CD8-positive, alpha-beta memory T cell (primary cell): Measurements from ENCODE around the gene TNFSF12. TPM values are rescaled to one million over a fixed set of nuclear protein-coding genes. Genes with fewer than 3 reads are reported as not detected.
"Not testable (repeated sequence)": the region's sequence is repeated elsewhere in the genome, so short reads cannot be mapped to it uniquely, and the experiment has no call there.

Source experiments
- CTCF ChIA-PET: fragments of 350-600 bp; sonication (Branson Sonifier 250); formaldehyde crosslinking; loops from one replicate; lab custom pipeline; 2021; ENCODE audit warnings: antibody characterized with exemption; lab: Charles Lee
- POLR2A ChIA-PET: fragments of 350-600 bp; sonication (Branson Sonifier 250); formaldehyde crosslinking; loops from one replicate; lab custom pipeline; 2021; ENCODE audit warnings: antibody characterized with exemption; lab: Charles Lee
- DNase-seq, 5 donors: peaks; one replicate each; pipeline versions ENCODE4 v3.0.0 to v3.0.0-alpha.2; 2020 to 2022; ENCODE audit warnings: mixed read lengths in 1 of 5
- H3K27ac ChIP-seq: one replicate; pipeline ENCODE4 v1.7.0; 2013; ENCODE audit warnings: low read depth, mild to moderate bottlenecking, low read length, moderate library complexity
- H3K27me3 ChIP-seq: 2 replicates; pipeline ENCODE4 v1.7.0; 2013; ENCODE audit warnings: low read length, mild to moderate bottlenecking; ENCODE audit not compliant: insufficient read depth, poor library complexity, severe bottlenecking
- H3K36me3 ChIP-seq: 2 replicates; pipeline ENCODE4 v1.7.0; 2013; ENCODE audit warnings: mild to moderate bottlenecking, low read length, moderate library complexity; ENCODE audit not compliant: insufficient read depth
- H3K4me1 ChIP-seq: 2 replicates; pipeline ENCODE4 v1.7.0; 2013; ENCODE audit warnings: mild to moderate bottlenecking, low read length, moderate library complexity; ENCODE audit not compliant: insufficient read depth
- H3K4me3 ChIP-seq: 2 replicates; pipeline ENCODE4 v1.7.0; 2013; ENCODE audit warnings: mild to moderate bottlenecking, low read length
- H3K9me3 ChIP-seq: 2 replicates; pipeline ENCODE4 v1.7.0; 2013; ENCODE audit warnings: mild to moderate bottlenecking, low read length
- H3K27ac Mint-ChIP-seq, 8 donors: one replicate each; pipeline ENCODE4 v1.8.0; 2020 to 2021; ENCODE audit warnings: mixed read lengths in 8 of 8, mild to moderate bottlenecking in 6 of 8, inconsistent platforms in 3 of 8, moderate library complexity in 3 of 8
- H3K27me3 Mint-ChIP-seq, 2 donors: one replicate each; pipeline ENCODE4 v1.8.0; 2020 to 2021; ENCODE audit warnings: mixed read lengths in 2 of 2, mild to moderate bottlenecking in 1 of 2, moderate library complexity in 1 of 2
- H3K36me3 Mint-ChIP-seq, 3 donors: one replicate each; pipeline ENCODE4 v1.8.0; 2020 to 2021; ENCODE audit warnings: mixed read lengths in 3 of 3, inconsistent platforms in 1 of 3, mild to moderate bottlenecking in 1 of 3
- H3K4me1 Mint-ChIP-seq, 3 donors: one replicate each; pipeline ENCODE4 v1.8.0; 2020 to 2021; ENCODE audit warnings: mixed read lengths in 3 of 3, inconsistent platforms in 1 of 3, mild to moderate bottlenecking in 1 of 3
- H3K4me3 Mint-ChIP-seq, 7 donors: one replicate each; pipeline ENCODE4 v1.8.0; 2020 to 2021; ENCODE audit warnings: mixed read lengths in 7 of 7, mild to moderate bottlenecking in 6 of 7, moderate library complexity in 4 of 7, inconsistent platforms in 2 of 7
- H3K9me3 Mint-ChIP-seq, 5 donors: one replicate each; pipeline ENCODE4 v1.8.0; 2020 to 2022; ENCODE audit warnings: mixed read lengths in 5 of 5, mild to moderate bottlenecking in 3 of 5, moderate library complexity in 2 of 5, inconsistent platforms in 1 of 5
- polyA plus RNA-seq: library from polyadenylated mRNA; unstranded; fragments of 300-500 nt; fragmentation: Illumina TruSeq; gene quantifications from one replicate; pipeline ENCODE4 v1.2.3, GENCODE V29; 2021
- total RNA-seq, 2 experiments: library from RNA; stranded (reverse); gene quantifications; one replicate each; pipeline ENCODE4 v1.2.3, GENCODE V29; 2021

Gene TNFSF12
- total and polyA plus RNA-seq, 3 experiments from 2014 or later, result 18.6 to 60.8 (median 22.5) TPM

DNA sequence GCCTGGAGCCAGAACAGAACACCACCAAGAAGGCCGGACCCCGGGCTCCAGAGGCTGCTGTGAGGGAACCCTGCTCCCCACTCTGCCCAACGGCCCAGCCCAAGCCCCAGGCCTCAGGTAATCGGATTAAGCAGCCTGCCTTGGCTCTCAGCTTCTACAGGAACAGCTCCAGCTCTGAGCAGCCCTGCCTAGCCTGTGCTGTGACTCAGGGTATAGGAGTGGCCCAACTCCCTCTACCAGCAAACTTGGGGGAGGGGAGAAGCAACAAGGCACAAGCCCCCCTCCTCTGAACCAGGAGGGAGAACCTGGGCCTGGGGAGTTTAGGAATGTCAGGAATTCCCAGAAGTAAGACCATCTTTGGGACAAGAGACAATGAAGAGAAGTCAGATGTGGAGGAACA is 41.9 kb downstream of the TNFSF12 start:
- peaks cover under 1 to 4% (median 1%) of the 10 kb centered on the region in 3 donors for H3K4me1 Mint-ChIP-seq
- H3K9me3 Mint-ChIP-seq, result no peaks in the 10 kb centered on the region
- H3K4me1 ChIP-seq, result no peaks in the 10 kb centered on the region
- H3K9me3 ChIP-seq, result no peaks in the 10 kb centered on the region
- peaks cover 44% of the 10 kb centered on the region for H3K36me3 ChIP-seq
- ChIA-PET POLR2A (no interaction called here), CTCF (interaction anchor here (0.8 to 2.9 kb wide), 6 partner anchors 30 to 155 kb away, joined by 3 to 18 read pairs (median 10); partner anchors contain the start of genes TMEM102, TP53 and WRAP53)
- no peaks in the 10 kb centered on the region for H3K27me3 Mint-ChIP-seq
- H3K36me3 Mint-ChIP-seq, result peaks cover 14 to 66% (median 18%) of the 10 kb centered on the region in 3 donors
- peak overlapping the region in 4 of 8 donors; percentile 29 to 88 (median 42) for H3K27ac Mint-ChIP-seq
- no peak overlapping the region for H3K4me3 ChIP-seq
- no peak overlapping the region for H3K27ac ChIP-seq
- no peak overlapping the region for H3K4me3 Mint-ChIP-seq
- H3K27me3 ChIP-seq, result no peaks in the 10 kb centered on the region
- DNase-seq, result no peak

DNA sequence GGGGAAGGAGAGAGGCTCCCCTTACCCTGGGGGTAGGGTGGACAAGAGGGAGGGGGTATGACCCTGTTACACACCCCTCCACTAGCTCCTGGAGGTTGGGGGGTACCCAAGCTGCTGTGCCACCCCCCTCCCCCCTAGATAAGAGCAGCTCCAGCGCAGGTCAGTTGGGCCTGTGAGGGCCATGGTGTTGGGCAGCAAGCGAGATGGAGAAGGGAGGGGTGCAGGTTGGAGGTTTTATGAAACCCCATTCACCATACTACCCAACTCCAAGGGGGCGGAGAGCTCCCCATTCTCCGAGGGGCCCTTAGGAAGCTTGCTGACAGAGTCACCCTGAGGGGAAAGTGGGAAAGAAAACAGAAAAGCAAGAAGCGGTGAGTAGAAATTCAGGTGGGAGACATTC is 42.7 kb downstream of the TNFSF12 start:
- no peak overlapping the region for H3K27ac ChIP-seq
- no peak overlapping the region for H3K27ac Mint-ChIP-seq
- peaks cover 14 to 75% (median 18%) of the 10 kb centered on the region in 3 donors for H3K36me3 Mint-ChIP-seq
- CTCF ChIA-PET, result no interaction called here
- no peaks in the 10 kb centered on the region for H3K9me3 ChIP-seq
- H3K4me3 ChIP-seq, result no peak overlapping the region
- H3K27me3 ChIP-seq, result no peaks in the 10 kb centered on the region
- no peak for DNase-seq
- H3K27me3 Mint-ChIP-seq, result no peaks in the 10 kb centered on the region
- no peaks in the 10 kb centered on the region for H3K9me3 Mint-ChIP-seq
- peaks cover 46% of the 10 kb centered on the region for H3K36me3 ChIP-seq
- H3K4me1 ChIP-seq, result no peaks in the 10 kb centered on the region
- no peak overlapping the region for H3K4me3 Mint-ChIP-seq
- peaks cover 0 to 3% (median 0%) of the 10 kb centered on the region in 3 donors for H3K4me1 Mint-ChIP-seq
- POLR2A ChIA-PET, result no interaction called here

DNA sequence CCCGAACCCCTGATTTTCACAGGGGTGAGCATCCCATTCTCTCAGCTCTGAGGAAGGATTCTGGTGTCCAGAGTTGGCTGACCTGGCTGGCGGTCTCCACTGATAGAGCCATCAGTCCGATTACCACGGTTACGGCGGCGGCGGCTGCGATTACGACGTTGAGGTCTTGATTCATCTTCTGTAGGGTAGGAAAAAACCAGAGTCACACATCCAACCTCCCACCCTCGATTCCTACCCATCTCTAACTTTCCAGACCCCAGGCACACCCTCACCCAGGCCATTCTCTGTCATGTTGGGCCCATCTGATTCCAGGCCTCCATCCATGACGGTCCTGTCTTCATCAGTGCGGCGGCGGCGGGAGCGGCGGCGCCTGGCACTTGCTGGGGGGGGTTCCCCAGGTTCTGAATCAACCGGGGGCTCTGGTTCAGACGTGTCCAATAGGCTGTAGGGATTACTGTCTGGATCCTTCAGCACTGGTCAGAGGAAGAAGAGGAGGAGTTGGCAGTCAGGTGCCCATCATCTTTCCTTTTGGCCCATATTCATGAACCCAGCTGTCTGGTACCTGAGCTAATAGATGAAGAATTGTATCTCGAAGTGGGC is 43.7 kb downstream of the TNFSF12 start:
- POLR2A ChIA-PET, result no interaction called here
- H3K4me1 ChIP-seq, result no peaks in the 10 kb centered on the region
- H3K27ac Mint-ChIP-seq, result no peak overlapping the region
- H3K9me3 Mint-ChIP-seq, result no peaks in the 10 kb centered on the region
- no peak overlapping the region for H3K4me3 Mint-ChIP-seq
- peaks cover 0 to 3% (median 0%) of the 10 kb centered on the region in 3 donors for H3K4me1 Mint-ChIP-seq
- CTCF ChIA-PET, result no interaction called here
- H3K9me3 ChIP-seq, result no peaks in the 10 kb centered on the region
- H3K27ac ChIP-seq, result no peak overlapping the region
- H3K27me3 Mint-ChIP-seq, result no peaks in the 10 kb centered on the region
- H3K36me3 ChIP-seq, result peaks cover 46% of the 10 kb centered on the region
- no peak for DNase-seq
- H3K4me3 ChIP-seq, result no peak overlapping the region
- peaks cover 14 to 75% (median 20%) of the 10 kb centered on the region in 3 donors for H3K36me3 Mint-ChIP-seq
- H3K27me3 ChIP-seq, result no peaks in the 10 kb centered on the region

DNA sequence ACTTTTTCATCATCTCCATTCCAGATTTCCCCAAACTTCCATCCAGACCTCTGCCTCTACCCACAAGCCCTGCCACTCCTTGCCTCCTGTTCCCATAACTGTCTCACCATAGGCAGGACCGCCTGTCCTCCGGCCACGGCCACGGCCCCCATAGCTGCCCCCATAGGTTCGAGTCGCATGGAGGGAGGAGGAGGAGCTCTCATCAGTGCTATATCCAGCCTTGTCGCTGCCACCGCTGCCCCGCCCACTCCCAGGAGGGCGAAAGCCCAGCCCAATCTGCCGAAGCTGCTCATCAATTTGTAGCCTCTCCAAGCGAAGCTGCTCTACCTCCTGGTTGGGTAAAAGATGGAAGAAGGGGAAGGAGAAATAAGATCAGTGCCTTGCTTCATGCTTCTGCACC is 44.4 kb downstream of the TNFSF12 start:
- DNase-seq, result no peak
- no peaks in the 10 kb centered on the region for H3K9me3 ChIP-seq
- POLR2A ChIA-PET, result no interaction called here
- H3K27me3 ChIP-seq, result no peaks in the 10 kb centered on the region
- no peak overlapping the region for H3K27ac ChIP-seq
- peaks cover 0 to 3% (median 0%) of the 10 kb centered on the region in 3 donors for H3K4me1 Mint-ChIP-seq
- H3K4me1 ChIP-seq, result no peaks in the 10 kb centered on the region
- peaks cover 14 to 71% (median 20%) of the 10 kb centered on the region in 3 donors for H3K36me3 Mint-ChIP-seq
- no peak overlapping the region for H3K4me3 ChIP-seq
- no peaks in the 10 kb centered on the region for H3K27me3 Mint-ChIP-seq
- H3K4me3 Mint-ChIP-seq, result no peak overlapping the region
- no peaks in the 10 kb centered on the region for H3K9me3 Mint-ChIP-seq
- peaks cover 43% of the 10 kb centered on the region for H3K36me3 ChIP-seq
- CTCF ChIA-PET, result interaction anchor here (2.6 kb wide), 1 partner anchor 9 kb away, joined by 12 read pairs; the partner anchor contains the start of gene MPDU1
- peak overlapping the region in 1 of 8 donors; percentile 6 for H3K27ac Mint-ChIP-seq

GRCh38 chr17:7597561-7597960 is 48.7 kb downstream of the TNFSF12 start:
- H3K27me3 Mint-ChIP-seq, H3K9me3 Mint-ChIP-seq, H3K4me1 ChIP-seq, POLR2A ChIA-PET, H3K9me3 ChIP-seq, H3K27me3 ChIP-seq, H3K27ac ChIP-seq, CTCF ChIA-PET, H3K4me3 Mint-ChIP-seq, H3K27ac Mint-ChIP-seq, H3K4me1 Mint-ChIP-seq, H3K4me3 ChIP-seq, DNase-seq: not testable (repeated sequence)
- peaks cover 18 to 86% (median 23%) of the 10 kb centered on the region in 3 donors for H3K36me3 Mint-ChIP-seq
- peaks cover 52% of the 10 kb centered on the region for H3K36me3 ChIP-seq

DNA sequence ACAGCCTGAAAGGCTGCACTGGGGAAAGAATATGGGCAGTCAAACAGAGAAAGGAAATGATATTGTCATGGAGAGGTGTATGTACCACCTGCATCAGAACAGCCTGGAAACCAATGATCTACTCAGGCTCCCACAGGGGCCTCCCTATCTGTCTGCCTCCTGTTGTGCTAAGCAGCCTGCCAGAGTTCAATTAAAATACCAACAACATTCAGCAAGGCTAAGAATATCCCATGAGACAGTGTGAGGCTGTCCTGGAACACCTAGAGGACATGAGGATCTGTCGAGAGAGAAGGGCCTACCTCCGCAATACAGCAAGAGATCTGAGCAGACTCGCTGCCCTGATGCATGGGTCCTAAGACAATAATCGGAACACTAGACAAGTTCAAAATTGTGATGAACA is 57.4 kb downstream of the TNFSF12 start:
- ChIA-PET POLR2A (no interaction called here), CTCF (interaction anchor here (1.3 kb wide), 1 partner anchor 9 kb away, joined by 5 read pairs; the partner anchor contains the start of gene FXR2)
- H3K36me3 ChIP-seq, result peaks cover 20% of the 10 kb centered on the region

More for the DNA sequence above, 57.4 kb downstream of the TNFSF12 start:
- Mint-ChIP-seq H3K27ac (peak overlapping the region in 2 of 8 donors; percentile 19 to 63), H3K36me3 (peaks cover 5 to 54% (median 13%) of the 10 kb centered on the region in 3 donors), H3K27me3 (no peaks in the 10 kb centered on the region), H3K4me3 (no peak overlapping the region), H3K4me1 (peaks cover 21 to 27% (median 25%) of the 10 kb centered on the region in 3 donors), H3K9me3 (no peaks in the 10 kb centered on the region)
- Histone ChIP-seq H3K4me1 (no peaks in the 10 kb centered on the region), H3K27me3 (no peaks in the 10 kb centered on the region), H3K4me3 (no peak overlapping the region), H3K9me3 (no peaks in the 10 kb centered on the region), H3K27ac (no peak overlapping the region)
- no peak for DNase-seq

Other genes starting within 250 kb of the TNFSF12 start
Only the 30 nearest of the 32 such genes appear.
- 10 to 100 TPM; 60.1 to 60.7 TPM for gene NEURL4, start 219.7 kb upstream of the TNFSF12 start, total RNA-seq
- gene NEURL4, start 219.7 kb upstream of the TNFSF12 start, polyA plus RNA-seq, result 2.7 TPM
- gene ACAP1, start 212.5 kb upstream of the TNFSF12 start, total RNA-seq, result 100 to 1,000 TPM; 216 to 225 TPM
- gene ACAP1, start 212.5 kb upstream of the TNFSF12 start, polyA plus RNA-seq, result 274 TPM
- gene KCTD11, start 196.9 kb upstream of the TNFSF12 start, total RNA-seq, result 1 to 10 TPM; 4.6 to 5.1 TPM
- 1.9 TPM for gene KCTD11, start 196.9 kb upstream of the TNFSF12 start, polyA plus RNA-seq
- gene TMEM95, start 193.9 kb upstream of the TNFSF12 start, total RNA-seq, result not detected
- not detected for gene TMEM95, start 193.9 kb upstream of the TNFSF12 start, polyA plus RNA-seq
- gene TNK1, start 168.0 kb upstream of the TNFSF12 start, total RNA-seq, result 1 to 10 TPM; 4.4 to 5.8 TPM
- 3.1 TPM for gene TNK1, start 168.0 kb upstream of the TNFSF12 start, polyA plus RNA-seq
- 10 to 100 TPM; 79.1 to 81.6 TPM for gene PLSCR3, start 154.5 kb upstream of the TNFSF12 start, total RNA-seq
- gene PLSCR3, start 154.5 kb upstream of the TNFSF12 start, polyA plus RNA-seq, result 152 TPM
- 10 to 100 TPM; 45.4 to 51.4 TPM for gene TMEM256, start 145.0 kb upstream of the TNFSF12 start, total RNA-seq
- gene TMEM256, start 145.0 kb upstream of the TNFSF12 start, polyA plus RNA-seq, result 62.4 TPM
- 1 to 10 TPM; 5.6 to 6.6 TPM for gene NLGN2, start 141.2 kb upstream of the TNFSF12 start, total RNA-seq
- gene NLGN2, start 141.2 kb upstream of the TNFSF12 start, polyA plus RNA-seq, result 0.06 TPM
- not detected for gene SPEM1, start 128.7 kb upstream of the TNFSF12 start, total RNA-seq
- not detected for gene SPEM1, start 128.7 kb upstream of the TNFSF12 start, polyA plus RNA-seq
- not detected for gene SPEM2, start 123.4 kb upstream of the TNFSF12 start, total RNA-seq
- gene SPEM2, start 123.4 kb upstream of the TNFSF12 start, polyA plus RNA-seq, result not detected
- gene SPEM3, start 120.2 kb upstream of the TNFSF12 start, total RNA-seq, result not detected
- gene SPEM3, start 120.2 kb upstream of the TNFSF12 start, polyA plus RNA-seq, result not detected
- gene TMEM102, start 113.6 kb upstream of the TNFSF12 start, total RNA-seq, result 10 to 100 TPM; 11.1 to 11.9 TPM
- gene TMEM102, start 113.6 kb upstream of the TNFSF12 start, polyA plus RNA-seq, result 23.3 TPM
- 1 to 10 TPM in 1 of 2 experiments, under 1 TPM in 1; 0.85 to 1.1 TPM for gene FGF11, start 109.5 kb upstream of the TNFSF12 start, total RNA-seq
- 0.12 TPM for gene FGF11, start 109.5 kb upstream of the TNFSF12 start, polyA plus RNA-seq
- 1 to 10 TPM; 6.0 to 6.3 TPM for gene CHRNB1, start 104.0 kb upstream of the TNFSF12 start, total RNA-seq
- 24.7 TPM for gene CHRNB1, start 104.0 kb upstream of the TNFSF12 start, polyA plus RNA-seq
- 10 to 100 TPM; 22.8 to 23.1 TPM for gene ZBTB4, start 69.4 kb upstream of the TNFSF12 start, total RNA-seq
- 24.1 TPM for gene ZBTB4, start 69.4 kb upstream of the TNFSF12 start, polyA plus RNA-seq
- gene SLC35G6, start 67.6 kb upstream of the TNFSF12 start, total RNA-seq, result not detected
- 0.12 TPM for gene SLC35G6, start 67.6 kb upstream of the TNFSF12 start, polyA plus RNA-seq
- 100 to 1,000 TPM; 190 to 192 TPM for gene POLR2A, start 64.7 kb upstream of the TNFSF12 start, total RNA-seq
- gene POLR2A, start 64.7 kb upstream of the TNFSF12 start, polyA plus RNA-seq, result 69.6 TPM
- 1 to 10 TPM in 1 of 2 experiments, under 1 TPM in 1; 0.80 to 1.6 TPM for gene TNFSF13, start 9.7 kb downstream of the TNFSF12 start, total RNA-seq
- not detected for gene TNFSF13, start 9.7 kb downstream of the TNFSF12 start, polyA plus RNA-seq
- gene SENP3, start 12.9 kb downstream of the TNFSF12 start, total RNA-seq, result 100 to 1,000 TPM; 111 to 121 TPM
- gene SENP3, start 12.9 kb downstream of the TNFSF12 start, polyA plus RNA-seq, result 12.0 TPM
- 10 to 100 TPM; 11.1 to 12.7 TPM for gene CD68, start 30.6 kb downstream of the TNFSF12 start, total RNA-seq
- 1.2 TPM for gene CD68, start 30.6 kb downstream of the TNFSF12 start, polyA plus RNA-seq
- 100 to 1,000 TPM; 115 to 124 TPM for gene MPDU1, start 34.8 kb downstream of the TNFSF12 start, total RNA-seq
- gene MPDU1, start 34.8 kb downstream of the TNFSF12 start, polyA plus RNA-seq, result 40.5 TPM
- under 1 TPM; 0.29 to 0.31 TPM for gene SOX15, start 41.0 kb downstream of the TNFSF12 start, total RNA-seq
- gene SOX15, start 41.0 kb downstream of the TNFSF12 start, polyA plus RNA-seq, result not detected
- 10 to 100 TPM; 45.7 to 45.9 TPM for gene FXR2, start 65.8 kb downstream of the TNFSF12 start, total RNA-seq
- 20.4 TPM for gene FXR2, start 65.8 kb downstream of the TNFSF12 start, polyA plus RNA-seq
- gene SAT2, start 78.8 kb downstream of the TNFSF12 start, total RNA-seq, result 10 to 100 TPM; 18.4 to 21.6 TPM
- 37.0 TPM for gene SAT2, start 78.8 kb downstream of the TNFSF12 start, polyA plus RNA-seq
- not detected for gene SHBG, start 81.1 kb downstream of the TNFSF12 start, total RNA-seq
- not detected for gene SHBG, start 81.1 kb downstream of the TNFSF12 start, polyA plus RNA-seq
- under 1 TPM; 0.40 to 0.53 TPM for gene ATP1B2, start 101.9 kb downstream of the TNFSF12 start, total RNA-seq
- not detected for gene ATP1B2, start 101.9 kb downstream of the TNFSF12 start, polyA plus RNA-seq
- gene TP53, start 138.4 kb downstream of the TNFSF12 start, total RNA-seq, result 100 to 1,000 TPM; 150 to 151 TPM
- 33.5 TPM for gene TP53, start 138.4 kb downstream of the TNFSF12 start, polyA plus RNA-seq
- gene WRAP53, start 139.4 kb downstream of the TNFSF12 start, total RNA-seq, result 10 to 100 TPM; 29.1 to 31.3 TPM
- gene WRAP53, start 139.4 kb downstream of the TNFSF12 start, polyA plus RNA-seq, result 16.6 TPM
- not detected for gene EFNB3, start 156.1 kb downstream of the TNFSF12 start, total RNA-seq
- gene EFNB3, start 156.1 kb downstream of the TNFSF12 start, polyA plus RNA-seq, result not detected
- gene DNAH2, start 168.7 kb downstream of the TNFSF12 start, total RNA-seq, result not detected
- gene DNAH2, start 168.7 kb downstream of the TNFSF12 start, polyA plus RNA-seq, result not detected